HG02642 (cell line): ENCODE results near the gene ATP6V1C2.

Source experiments
- ATAC-seq: cut with Tn5 transposase; IDR thresholded peaks from one replicate; pipeline ENCODE4 v1.9.1; 2021; ENCODE audit warnings: mild to moderate bottlenecking; ENCODE audit not compliant: unreplicated experiment, poor library complexity

Gene ATP6V1C2

GRCh38 chr2:10721396-10722251, at the start of gene ATP6V1C2:
Gene ATP6V1C2, plus strand, starts transcription at chr2:10721630. Its CDS starts 1,220 bp downstream, at chr2:10722850.
- ATAC-seq = peak; percentile 92

DNA sequence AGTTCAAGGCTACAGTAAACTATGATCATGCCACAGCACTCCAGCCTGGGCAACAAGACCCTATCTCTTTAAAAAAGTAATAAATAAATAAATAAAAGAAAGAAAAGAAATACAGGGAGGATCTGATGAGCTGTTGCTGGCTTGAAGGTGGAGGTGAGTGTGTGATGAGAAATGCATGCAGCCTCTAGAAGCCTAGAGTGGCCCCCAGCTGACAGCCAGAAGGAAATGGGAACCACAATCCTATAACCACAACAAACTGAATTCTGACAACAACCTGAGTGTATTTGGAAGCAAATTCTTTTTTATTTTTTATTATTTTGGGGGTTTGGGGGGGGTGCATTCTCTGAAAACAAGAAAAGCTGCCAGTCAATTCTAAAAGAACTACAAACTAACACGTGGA, 46.3 kb upstream of the ATP6V1C2 start:
- no peak for ATAC-seq

GRCh38 chr2:10678225-10678624, 43.2 kb upstream of the ATP6V1C2 start:
- ATAC-seq = no peak

- ATAC-seq = no peak
Measured at GRCh38 chr2:10680214-10680613, 41.2 kb upstream of the ATP6V1C2 start.

- ATAC-seq = no peak
Measured at GRCh38 chr2:10680957-10681356, 40.5 kb upstream of the ATP6V1C2 start.

DNA sequence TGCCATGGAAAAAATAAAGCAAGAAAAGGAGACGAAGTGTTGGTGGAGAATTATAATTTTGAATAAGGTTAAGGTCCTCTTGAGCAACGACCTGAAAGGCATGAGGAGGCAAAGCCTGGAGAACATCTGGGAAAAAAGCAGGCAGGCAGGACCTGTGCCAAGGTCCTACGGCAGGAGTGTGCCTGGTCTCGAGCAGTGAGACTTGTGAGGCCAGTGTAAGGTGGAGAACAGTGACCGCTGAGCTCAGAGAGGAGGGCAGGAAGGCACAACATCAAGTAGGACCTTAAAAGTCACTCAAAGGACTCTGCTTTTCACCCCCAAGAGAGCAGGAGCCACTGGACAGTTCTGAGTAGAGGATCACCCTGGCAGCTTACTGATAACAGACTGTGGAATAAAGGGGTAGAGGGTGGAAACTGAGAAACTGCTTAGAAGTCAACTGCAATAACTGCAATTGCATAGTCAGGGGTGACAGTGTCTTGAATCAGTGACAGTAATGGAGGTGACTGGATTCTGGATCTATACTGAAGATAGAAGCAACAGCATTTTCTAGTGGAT, 35.2 kb upstream of the ATP6V1C2 start:
- no peak for ATAC-seq

- ATAC-seq = peak; percentile 19
Measured at GRCh38 chr2:10688921-10689807, 32.3 kb upstream of the ATP6V1C2 start.

- ATAC-seq = no peak
Measured at GRCh38 chr2:10691521-10691920, 29.9 kb upstream of the ATP6V1C2 start.

DNA sequence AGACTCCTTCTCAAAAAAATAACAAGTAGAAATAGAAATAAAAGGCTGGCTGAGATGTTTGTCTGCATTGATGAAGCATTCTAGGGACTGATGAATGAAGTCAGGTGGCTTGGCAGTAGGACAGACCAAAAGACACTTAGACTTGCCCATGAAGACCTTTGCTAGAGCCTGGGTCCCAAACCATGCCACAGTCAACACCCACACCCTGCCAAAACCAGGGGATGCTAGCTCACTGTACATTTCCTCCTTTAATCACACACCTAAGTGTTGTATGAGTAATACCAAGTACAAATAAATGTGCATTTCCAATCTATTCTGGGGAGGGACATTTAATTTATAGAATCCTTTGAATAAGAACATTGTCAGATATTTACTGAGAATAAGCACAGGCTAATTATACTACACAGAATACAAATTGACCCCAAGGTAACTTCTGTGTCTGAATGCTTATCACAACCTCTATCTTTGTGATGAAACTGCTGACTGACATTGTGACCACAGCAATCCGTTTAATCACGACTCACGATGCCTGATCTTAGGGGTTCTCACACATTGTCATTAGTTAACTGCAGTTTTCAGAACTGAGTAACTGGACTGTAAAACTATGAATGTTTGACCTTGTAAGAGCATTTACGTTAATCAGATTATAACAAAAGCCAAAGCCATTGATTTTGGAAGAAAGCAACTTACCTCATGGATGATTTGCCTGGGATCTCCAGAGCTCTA, 21.2 kb upstream of the ATP6V1C2 start:
- ATAC-seq = no peak

DNA sequence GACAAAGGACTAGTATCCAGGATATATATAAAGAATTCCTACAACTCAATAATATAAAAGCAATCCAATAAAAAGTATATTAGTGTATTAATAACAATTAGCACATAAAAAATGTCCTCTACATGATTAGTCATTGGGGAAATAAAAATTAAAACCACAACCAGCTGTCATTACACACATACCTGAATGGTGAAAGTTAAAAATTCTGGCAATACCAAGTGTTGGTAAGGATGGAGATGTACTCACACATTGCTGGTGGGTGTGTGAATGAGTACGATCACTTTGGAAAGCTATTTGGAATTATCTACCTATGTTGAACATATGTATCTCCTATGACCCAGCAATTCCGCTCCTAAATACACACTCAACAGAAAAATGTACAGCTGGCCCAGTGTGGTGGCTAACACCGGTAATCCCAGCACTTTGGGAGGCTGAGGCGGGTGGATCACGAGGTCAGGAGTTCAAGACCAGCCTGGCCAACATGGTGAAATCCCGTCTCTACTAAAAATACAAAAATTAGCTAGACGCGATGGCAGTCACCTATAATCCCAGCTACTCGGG, 17.3 kb upstream of the ATP6V1C2 start:
- no peak for ATAC-seq

GRCh38 chr2:10706033-10706432, 15.4 kb upstream of the ATP6V1C2 start:
- no peak for ATAC-seq

DNA sequence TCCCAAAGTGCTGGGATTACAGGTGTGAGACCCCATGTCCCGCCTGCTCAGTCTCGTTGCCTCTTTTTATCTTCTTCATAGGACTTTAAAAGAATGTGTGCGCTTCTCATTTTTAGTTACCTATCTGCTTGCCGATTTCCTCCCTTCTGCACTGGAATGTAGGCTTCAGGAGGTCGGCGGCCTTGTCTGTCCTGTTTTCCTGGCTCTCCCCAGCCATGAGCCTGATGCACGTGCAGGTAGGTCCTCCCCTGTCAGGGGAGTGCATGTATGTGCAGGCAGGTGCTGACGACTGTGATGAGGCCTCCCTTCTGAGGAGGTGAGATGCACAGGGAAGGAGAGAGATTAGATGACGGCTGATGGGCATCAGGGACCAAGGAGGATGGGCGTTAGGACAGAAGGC, 13.6 kb upstream of the ATP6V1C2 start:
- no peak for ATAC-seq

DNA sequence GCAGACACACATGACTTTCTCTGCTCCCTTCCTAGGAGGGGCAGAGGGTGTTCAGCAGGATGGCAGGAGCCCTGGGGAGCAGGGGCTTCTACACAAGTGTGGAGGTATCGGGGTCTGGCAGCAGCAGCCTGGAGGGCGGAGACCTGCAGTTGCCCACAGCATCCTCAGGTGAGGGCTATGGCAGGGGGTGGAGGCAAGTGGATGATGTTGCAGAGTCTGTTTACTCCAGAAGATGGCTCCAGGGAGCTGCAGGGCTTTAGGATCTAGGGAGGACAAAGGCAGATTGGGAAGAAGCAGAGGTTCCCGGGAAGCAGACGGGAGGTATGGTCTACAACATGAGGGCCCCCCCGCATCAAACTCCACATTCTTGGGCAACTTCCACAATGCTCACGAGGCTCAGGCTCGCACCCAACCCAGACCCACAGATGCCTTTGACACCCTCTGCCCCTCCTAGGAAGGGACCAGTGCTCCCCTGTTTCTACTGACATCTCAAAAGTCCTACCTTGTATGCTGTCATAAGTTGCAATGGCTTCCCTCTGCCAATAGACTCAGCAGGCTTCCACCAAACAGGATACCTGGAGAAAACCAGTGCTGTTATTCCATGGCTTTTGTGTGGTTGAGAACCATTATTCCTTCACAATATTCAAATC, 12.0 kb upstream of the ATP6V1C2 start:
- ATAC-seq = no peak

GRCh38 chr2:10712185-10712809, 9.1 kb upstream of the ATP6V1C2 start:
- no peak for ATAC-seq

GRCh38 chr2:10716581-10716980, 4.8 kb upstream of the ATP6V1C2 start:
- ATAC-seq = no peak

DNA sequence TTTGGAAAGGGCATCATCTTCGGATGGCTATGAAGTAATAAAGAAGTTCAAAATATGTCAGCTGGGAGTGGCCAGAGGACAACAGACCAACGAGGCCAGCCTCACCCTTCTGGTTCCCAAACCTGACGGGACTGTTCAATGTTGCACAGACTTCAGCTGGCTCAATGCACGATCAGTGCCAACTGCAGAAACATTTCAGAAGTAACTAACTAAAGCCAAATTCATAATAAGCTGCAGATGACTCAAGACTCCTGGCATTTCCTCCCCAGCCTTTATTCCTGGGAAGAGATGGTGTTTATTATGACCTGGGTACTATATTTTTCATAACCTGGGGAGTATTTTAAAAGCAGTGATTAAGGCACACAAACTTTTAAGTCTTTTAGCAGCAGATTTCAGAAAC, 3.8 kb upstream of the ATP6V1C2 start:
- no peak for ATAC-seq

- ATAC-seq = no peak
Measured at GRCh38 chr2:10720306-10720705, 1.1 kb upstream of the ATP6V1C2 start.

DNA sequence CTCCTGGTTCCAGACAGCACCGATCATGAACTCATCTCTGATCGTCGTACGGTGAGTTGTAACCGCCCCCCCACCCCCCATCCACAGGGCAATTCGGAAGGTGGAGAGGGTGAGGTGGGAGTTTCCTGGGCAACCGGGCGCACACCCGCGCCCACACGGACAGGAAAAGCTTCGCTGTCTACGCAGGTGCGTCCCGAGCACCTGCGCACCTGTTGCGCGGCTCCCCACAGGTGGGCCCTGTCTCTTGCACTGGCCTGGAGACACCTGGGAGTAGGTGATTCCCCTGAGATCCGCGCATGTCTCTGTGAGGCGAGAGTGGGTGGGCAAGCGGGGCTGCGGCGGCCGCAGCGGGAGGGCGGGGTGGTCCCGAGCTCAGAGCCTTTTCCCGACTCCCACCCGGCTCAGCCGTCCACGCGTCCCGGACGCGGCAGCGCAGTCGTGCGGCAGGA, 459 bp upstream of the ATP6V1C2 start:
- ATAC-seq = peak; percentile 29

DNA sequence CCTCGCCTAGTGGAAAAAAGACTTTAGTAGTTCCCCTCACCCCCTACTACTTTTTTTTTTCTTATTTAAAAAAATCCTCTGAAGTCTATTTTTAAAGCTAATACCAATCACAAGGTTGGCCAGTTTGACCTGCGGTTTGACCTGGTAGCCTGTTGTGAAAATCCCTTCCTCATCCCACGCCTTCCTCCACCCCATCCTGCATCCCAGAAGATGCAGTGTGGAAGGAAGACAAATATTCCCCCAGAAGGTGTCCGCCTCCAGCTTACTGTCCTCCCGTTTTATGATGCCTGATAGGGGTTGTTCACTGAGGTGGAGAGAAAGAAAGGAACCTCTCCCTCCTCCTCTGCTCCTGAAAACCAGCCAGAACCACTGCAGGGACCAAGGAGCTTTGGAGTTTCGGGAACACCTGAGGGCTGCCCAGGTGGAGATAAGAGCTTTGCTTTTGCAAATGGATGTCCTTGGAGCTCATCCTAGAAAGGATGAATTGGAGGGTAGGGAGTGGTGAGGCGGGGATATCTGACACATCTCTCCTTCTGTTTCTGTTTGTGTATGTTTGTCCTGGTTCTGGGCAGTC, 909 bp downstream of the ATP6V1C2 start:
- no peak for ATAC-seq
